Measurements from ENCODE around the gene HDLBP. TPM values are rescaled to one million over a fixed set of nuclear protein-coding genes. Genes with fewer than 3 reads are reported as not detected.

HDLBP gene
- total and polyA plus RNA-seq, 2 experiments from 2014 or later = 613 to 711 TPM

DNA sequence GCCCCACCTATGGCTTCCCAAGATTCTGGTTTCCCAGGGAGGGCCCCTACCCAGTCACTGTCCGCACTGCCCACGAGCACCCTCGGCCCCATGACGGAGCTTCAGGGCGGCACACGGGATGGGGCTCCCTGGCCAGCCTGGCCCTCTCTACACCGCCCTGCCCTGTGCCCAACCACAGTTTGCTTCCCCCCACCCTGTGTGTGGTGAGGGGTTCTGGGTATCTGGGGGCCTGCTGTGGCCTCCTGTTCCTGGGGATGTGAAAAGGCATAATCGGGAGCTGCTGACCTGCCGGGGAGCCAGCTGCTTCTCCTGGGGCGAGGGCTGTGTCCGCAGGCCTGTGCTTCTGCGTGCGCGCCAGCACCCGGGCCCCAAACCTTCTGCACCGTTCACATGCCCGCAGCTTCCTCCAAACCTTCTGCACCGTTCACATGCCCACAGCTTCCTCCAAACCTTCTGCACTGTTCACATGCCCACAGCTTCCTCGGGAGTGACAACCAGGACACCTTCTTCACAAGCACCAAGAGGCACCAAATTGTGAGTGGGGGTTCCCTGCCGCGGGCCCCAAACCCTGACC lies 114.6 kb downstream of the HDLBP start:
- H3K79me2 ChIP-seq (ENCODE audit: insufficient read depth) = no peaks in the 10 kb centered on the region
- no peaks in the 10 kb centered on the region for H4K20me1 ChIP-seq (ENCODE audit: insufficient read depth)
- no peak overlapping the region for H3K4me3 ChIP-seq
- no peaks in the 10 kb centered on the region for H3K27me3 ChIP-seq (replicated peaks; ENCODE audit: insufficient read depth)
- H2AFZ ChIP-seq = no peak overlapping the region
- H3K4me1 ChIP-seq (ENCODE audit: insufficient read depth) = no peaks in the 10 kb centered on the region
- H3K36me3 ChIP-seq (ENCODE audit: low read depth) = no peaks in the 10 kb centered on the region
- H3K9ac ChIP-seq = no peak overlapping the region
- WGBS, 2 experiments (ENCODE audit: low coverage in 1 of 2, low lambda C conversion rate in 2 of 2, missing lambda C conversion rate in 2 of 2) = 89 to 90% methylated on average over 21 of the region's 21 CpGs
- no peak overlapping the region for H3K4me2 ChIP-seq (ENCODE audit: unreplicated experiment)
- H3K9me3 ChIP-seq (ENCODE audit: low read depth) = no peaks in the 10 kb centered on the region
- no peak for DNase-seq
- no peak overlapping the region for H3K27ac ChIP-seq
- no peaks in the 10 kb centered on the region for H3K9me2 ChIP-seq (ENCODE audit: insufficient read depth)
- no peaks in the 10 kb centered on the region for H3F3A ChIP-seq (ENCODE audit: insufficient read depth)
- in situ Hi-C loops (cut with MboI) = no loop called here
- TF ChIP-seq EZH2 (IDR thresholded peaks at IDR 0.05; ENCODE audit: insufficient read depth, poor library complexity, severe bottlenecking) (no peak), EZH2phosphoT487 (IDR thresholded peaks at IDR 0.05; ENCODE audit: insufficient read depth, low read depth) (no peak)

DNA sequence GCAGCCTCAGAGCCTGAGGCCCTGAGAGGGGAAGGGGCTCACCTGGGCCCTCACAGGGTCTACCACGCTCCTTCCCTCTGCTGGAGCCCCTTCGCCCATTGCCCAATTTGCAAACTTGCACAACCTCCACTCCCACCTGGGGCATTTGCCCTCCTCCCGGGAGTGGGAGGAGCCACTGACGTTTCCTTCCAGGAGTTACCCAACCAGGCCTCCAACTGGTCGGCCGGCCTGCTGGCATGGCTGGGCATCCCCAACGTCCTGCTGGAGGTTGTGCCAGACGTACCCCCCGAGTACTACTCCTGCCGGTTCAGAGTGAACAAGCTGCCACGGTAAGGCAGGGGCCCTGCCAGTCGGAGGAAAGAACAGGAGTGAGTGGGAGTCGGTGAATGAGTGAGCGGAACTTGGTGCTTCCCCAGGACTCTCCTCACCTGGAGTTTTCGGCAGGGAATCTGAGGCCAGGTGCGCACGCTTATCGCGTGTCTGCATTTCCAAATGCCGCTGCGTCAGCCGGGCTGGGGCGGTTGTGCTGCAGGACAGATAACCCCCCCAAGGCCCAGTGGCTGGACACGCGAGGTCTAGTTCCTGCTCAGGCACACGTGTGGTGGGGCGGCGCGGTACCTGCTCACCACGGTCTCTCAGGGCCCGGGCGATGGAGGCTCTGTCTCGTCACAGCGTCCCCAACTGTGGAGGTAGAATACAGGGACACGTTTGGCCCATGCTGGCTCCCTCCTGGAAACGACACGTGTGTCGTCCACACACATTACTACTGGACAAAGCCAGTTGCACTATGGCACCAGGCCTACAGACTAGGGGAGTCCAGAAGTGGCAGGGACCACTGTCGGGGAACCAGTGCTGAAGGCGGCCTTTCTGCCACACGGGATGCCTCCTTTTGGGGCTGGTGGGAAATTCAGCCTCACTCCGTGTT lies 115.3 kb downstream of the HDLBP start:
- no peak for TF ChIP-seq EZH2 (IDR thresholded peaks at IDR 0.05; ENCODE audit: insufficient read depth, poor library complexity, severe bottlenecking)
- TF ChIP-seq EZH2phosphoT487 (IDR thresholded peaks at IDR 0.05; ENCODE audit: insufficient read depth, low read depth) = no peak
- no peak for DNase-seq
- Histone ChIP-seq H3K4me2 (ENCODE audit: unreplicated experiment) (no peak overlapping the region), H3K4me3 (no peak overlapping the region), H3K4me1 (ENCODE audit: insufficient read depth) (no peaks in the 10 kb centered on the region), H3K9ac (no peak overlapping the region), H3K9me2 (ENCODE audit: insufficient read depth) (no peaks in the 10 kb centered on the region), H3K27ac (no peak overlapping the region), H3K9me3 (ENCODE audit: low read depth) (no peaks in the 10 kb centered on the region), H3K36me3 (ENCODE audit: low read depth) (no peaks in the 10 kb centered on the region), H3F3A (ENCODE audit: insufficient read depth) (no peaks in the 10 kb centered on the region), H3K79me2 (ENCODE audit: insufficient read depth) (no peaks in the 10 kb centered on the region), H4K20me1 (ENCODE audit: insufficient read depth) (no peaks in the 10 kb centered on the region), H3K27me3 (replicated peaks; ENCODE audit: insufficient read depth) (no peaks in the 10 kb centered on the region), H2AFZ (no peak overlapping the region)
- 80 to 82% methylated on average over 42 of the region's 42 CpGs for WGBS, 2 experiments (ENCODE audit: low coverage in 1 of 2, low lambda C conversion rate in 2 of 2, missing lambda C conversion rate in 2 of 2)
- in situ Hi-C loops (cut with MboI) = no loop called here

DNA sequence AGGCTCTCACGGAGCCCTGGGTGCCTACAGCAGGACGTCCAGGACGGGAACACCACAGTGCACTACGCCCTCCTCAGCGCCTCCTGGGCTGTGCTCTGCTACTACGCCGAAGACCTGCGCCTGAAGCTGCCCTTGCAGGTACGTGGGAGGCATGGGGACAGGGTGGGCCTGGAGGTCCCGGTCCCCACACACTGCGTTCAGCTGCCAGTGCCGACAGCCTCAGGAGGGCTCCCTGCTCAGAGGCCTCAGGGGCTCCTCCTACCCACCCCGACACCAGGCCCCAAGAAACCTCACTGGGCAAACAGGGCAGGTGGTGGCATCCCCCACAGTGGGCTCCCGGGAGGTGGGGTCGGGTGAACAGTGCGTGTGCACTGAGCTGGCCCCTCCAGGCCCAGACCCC lies 116.2 kb downstream of the HDLBP start:
- H3K9me3 ChIP-seq (ENCODE audit: low read depth) = no peaks in the 10 kb centered on the region
- no peaks in the 10 kb centered on the region for H3K27me3 ChIP-seq (replicated peaks; ENCODE audit: insufficient read depth)
- TF ChIP-seq EZH2 (IDR thresholded peaks at IDR 0.05; ENCODE audit: insufficient read depth, poor library complexity, severe bottlenecking) (no peak), EZH2phosphoT487 (IDR thresholded peaks at IDR 0.05; ENCODE audit: insufficient read depth, low read depth) (no peak)
- no peak for DNase-seq
- in situ Hi-C loops (cut with MboI) = no loop called here
- no peak overlapping the region for H3K9ac ChIP-seq
- no peaks in the 10 kb centered on the region for H3K79me2 ChIP-seq (ENCODE audit: insufficient read depth)
- H4K20me1 ChIP-seq (ENCODE audit: insufficient read depth) = no peaks in the 10 kb centered on the region
- H2AFZ ChIP-seq = no peak overlapping the region
- H3K27ac ChIP-seq = no peak overlapping the region
- no peaks in the 10 kb centered on the region for H3K9me2 ChIP-seq (ENCODE audit: insufficient read depth)
- H3K4me3 ChIP-seq = no peak overlapping the region
- no peaks in the 10 kb centered on the region for H3K4me1 ChIP-seq (ENCODE audit: insufficient read depth)
- H3K4me2 ChIP-seq (ENCODE audit: unreplicated experiment) = no peak overlapping the region
- no peaks in the 10 kb centered on the region for H3K36me3 ChIP-seq (ENCODE audit: low read depth)
- WGBS, 2 experiments (ENCODE audit: low coverage in 1 of 2, low lambda C conversion rate in 2 of 2, missing lambda C conversion rate in 2 of 2) = 78% methylated on average over 11 to 13 of the region's 16 CpGs
- H3F3A ChIP-seq (ENCODE audit: insufficient read depth) = no peaks in the 10 kb centered on the region

DNA sequence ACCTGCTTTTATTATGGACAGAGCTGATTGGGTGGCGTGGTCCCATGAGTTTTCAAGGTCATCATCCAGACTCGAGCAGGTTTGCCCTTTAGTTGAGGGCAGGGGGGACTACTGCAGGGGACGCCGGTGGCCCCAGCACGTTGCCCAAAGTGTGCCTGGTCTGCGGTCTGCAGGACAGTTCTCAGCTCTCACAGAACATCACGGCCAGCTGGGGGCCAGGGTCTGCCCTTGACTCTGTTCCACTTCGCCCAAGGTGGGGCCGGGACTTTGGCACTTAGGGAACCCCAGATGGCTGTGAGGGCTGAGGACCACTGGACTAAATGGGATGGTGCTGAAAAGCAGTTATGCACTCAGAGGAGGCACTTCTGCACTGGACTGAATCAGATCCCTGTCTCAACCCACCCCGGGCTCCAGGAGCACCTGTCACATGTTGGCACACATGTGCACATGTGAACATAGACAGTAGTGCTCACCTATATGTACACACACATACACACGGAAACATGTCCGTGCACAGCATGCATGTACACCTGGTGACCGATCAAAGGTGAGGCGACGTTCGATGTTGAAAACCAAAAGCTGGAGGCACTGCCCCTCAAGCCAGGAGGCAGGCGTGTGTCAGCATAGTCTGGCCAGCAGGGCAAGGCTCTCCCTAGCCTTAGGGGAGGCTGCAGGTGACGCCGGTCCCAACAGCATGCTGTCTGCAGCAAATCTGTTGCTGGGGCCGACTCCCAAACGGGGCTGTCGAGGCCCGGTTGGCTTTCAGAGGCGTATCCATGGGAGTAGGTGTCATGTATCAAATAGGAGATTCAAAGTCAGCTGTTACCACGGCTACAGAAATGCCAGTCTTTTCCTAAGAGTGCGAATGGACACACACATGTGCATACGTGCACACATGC lies 116.8 kb downstream of the HDLBP start:
- no peaks in the 10 kb centered on the region for H4K20me1 ChIP-seq (ENCODE audit: insufficient read depth)
- H3K9me3 ChIP-seq (ENCODE audit: low read depth) = no peaks in the 10 kb centered on the region
- no peak overlapping the region for H2AFZ ChIP-seq
- 67 to 69% methylated on average over 27 of the region's 27 CpGs for WGBS, 2 experiments (ENCODE audit: low coverage in 1 of 2, low lambda C conversion rate in 2 of 2, missing lambda C conversion rate in 2 of 2)
- H3K79me2 ChIP-seq (ENCODE audit: insufficient read depth) = no peaks in the 10 kb centered on the region
- no peak overlapping the region for H3K4me2 ChIP-seq (ENCODE audit: unreplicated experiment)
- H3K36me3 ChIP-seq (ENCODE audit: low read depth) = no peaks in the 10 kb centered on the region
- in situ Hi-C loops (cut with MboI) = no loop called here
- H3F3A ChIP-seq (ENCODE audit: insufficient read depth) = no peaks in the 10 kb centered on the region
- DNase-seq = no peak
- H3K9me2 ChIP-seq (ENCODE audit: insufficient read depth) = no peaks in the 10 kb centered on the region
- no peak overlapping the region for H3K9ac ChIP-seq
- no peak overlapping the region for H3K27ac ChIP-seq
- no peaks in the 10 kb centered on the region for H3K4me1 ChIP-seq (ENCODE audit: insufficient read depth)
- TF ChIP-seq EZH2phosphoT487 (IDR thresholded peaks at IDR 0.05; ENCODE audit: insufficient read depth, low read depth) (no peak), EZH2 (IDR thresholded peaks at IDR 0.05; ENCODE audit: insufficient read depth, poor library complexity, severe bottlenecking) (no peak)
- no peak overlapping the region for H3K4me3 ChIP-seq
- no peaks in the 10 kb centered on the region for H3K27me3 ChIP-seq (replicated peaks; ENCODE audit: insufficient read depth)
